AG20443 (cell line): ENCODE measurements around the gene ACOT2.
"Not testable (repeated sequence)": the region's sequence is repeated elsewhere in the genome, so short reads cannot be mapped to it uniquely, and the experiment has no call there.

Experiments
- DNase-seq: peaks from one replicate; pipeline ENCODE4 v3.0.0; 2012; ENCODE audit warnings: low spot score, mixed read lengths

Gene ACOT2

GRCh38 chr14:73569185-73569958, at the start of gene ACOT2:
ACOT2 (plus strand) TSS chr14:73569213; CDS start chr14:73569241, 28 bp downstream.
- peak; percentile 89 for DNase-seq

- DNase-seq, result no peak
Measured at GRCh38 chr14:73521229-73521628, 47.8 kb upstream of the ACOT2 start.

GRCh38 chr14:73524493-73524892, 44.5 kb upstream of the ACOT2 start:
- peak; percentile 0 for DNase-seq

GRCh38 chr14:73526036-73526984, 42.7 kb upstream of the ACOT2 start:
- DNase-seq, result peak; percentile 25

- DNase-seq, result not testable (repeated sequence)
Measured at GRCh38 chr14:73529356-73529755, 39.7 kb upstream of the ACOT2 start.

- DNase-seq, result not testable (repeated sequence)
Measured at GRCh38 chr14:73531971-73532370, 37.0 kb upstream of the ACOT2 start.

- not testable (repeated sequence) for DNase-seq
Measured at GRCh38 chr14:73537244-73538045, 31.6 kb upstream of the ACOT2 start.

GRCh38 chr14:73539017-73539416, 30.0 kb upstream of the ACOT2 start:
- not testable (repeated sequence) for DNase-seq

- not testable (repeated sequence) for DNase-seq
Measured at GRCh38 chr14:73542961-73543360, 26.1 kb upstream of the ACOT2 start.

- not testable (repeated sequence) for DNase-seq
Measured at GRCh38 chr14:73545353-73545752, 23.7 kb upstream of the ACOT2 start.

- DNase-seq, result not testable (repeated sequence)
Measured at GRCh38 chr14:73549097-73549496, 19.9 kb upstream of the ACOT2 start.

- not testable (repeated sequence) for DNase-seq
Measured at GRCh38 chr14:73549889-73550524, 19.0 kb upstream of the ACOT2 start.

GRCh38 chr14:73553845-73554244, 15.2 kb upstream of the ACOT2 start:
- DNase-seq, result no peak

- not testable (repeated sequence) for DNase-seq
Measured at GRCh38 chr14:73557201-73557600, 11.8 kb upstream of the ACOT2 start.

- not testable (repeated sequence) for DNase-seq
Measured at GRCh38 chr14:73558238-73558637, 10.8 kb upstream of the ACOT2 start.

- DNase-seq, result not testable (repeated sequence)
Measured at GRCh38 chr14:73562256-73562655, 6.8 kb upstream of the ACOT2 start.

GRCh38 chr14:73562696-73563095, 6.3 kb upstream of the ACOT2 start:
- not testable (repeated sequence) for DNase-seq

GRCh38 chr14:73566431-73566830, 2.6 kb upstream of the ACOT2 start:
- not testable (repeated sequence) for DNase-seq

- not testable (repeated sequence) for DNase-seq
Measured at GRCh38 chr14:73566935-73567334, 2.1 kb upstream of the ACOT2 start.

- no peak for DNase-seq
Measured at GRCh38 chr14:73567358-73567757, 1.7 kb upstream of the ACOT2 start.
